Measurements from ENCODE around the gene TTC27. TPM values are rescaled to one million over a fixed set of nuclear protein-coding genes. Genes with fewer than 3 reads are reported as not detected.
"Not testable (repeated sequence)": the region's sequence is repeated elsewhere in the genome, so short reads cannot be mapped to it uniquely, and the experiment has no call there.

TTC27 gene
- total RNA-seq, 1 donor from 2014 or later, result 118 TPM

DNA sequence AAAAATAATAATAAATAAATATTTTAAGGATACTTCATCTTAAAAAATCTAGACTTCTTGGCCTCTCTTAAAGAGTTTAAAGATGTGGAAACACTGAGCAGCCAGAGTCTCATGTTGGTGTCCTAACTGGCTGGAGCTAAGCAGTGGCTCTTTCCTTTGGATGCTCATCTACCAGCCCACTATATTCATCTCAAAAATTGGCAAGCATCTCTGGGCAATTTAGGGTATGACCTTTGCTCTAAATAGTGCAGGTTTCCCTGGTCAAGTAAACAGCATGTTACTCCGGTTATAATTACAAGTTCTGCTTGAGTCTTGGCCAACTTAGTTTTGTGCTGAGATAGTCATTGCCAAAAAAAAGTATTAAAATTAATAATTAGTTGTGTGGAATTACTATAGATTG lies 117.8 kb downstream of the TTC27 start:
- intact Hi-C loops (cut with DNase I), result no loop called here

DNA sequence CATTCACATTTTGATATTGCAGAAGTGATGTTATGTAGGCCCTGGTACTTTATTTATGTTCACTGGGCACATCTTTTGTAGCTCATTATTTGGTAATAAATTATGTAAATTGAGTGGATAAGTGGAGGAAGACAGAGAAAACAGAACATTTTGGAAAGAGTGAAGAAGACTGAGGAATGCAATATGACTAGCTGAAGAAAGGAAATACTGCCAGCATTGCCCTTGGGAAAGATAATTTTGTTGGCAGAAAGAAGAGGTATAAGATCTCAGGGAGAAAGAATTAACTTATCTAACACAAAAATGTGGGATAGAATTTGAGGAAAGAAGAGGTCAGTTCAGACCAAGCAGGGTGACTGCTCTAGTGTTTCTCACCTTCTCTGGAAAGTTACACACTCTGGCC lies 118.8 kb downstream of the TTC27 start:
- H3K36me3 ChIP-seq, result peaks cover 0 to under 1% of the 10 kb centered on the region in 2 donors
- H3K27me3 ChIP-seq, result no peaks in the 10 kb centered on the region
- TF ChIP-seq, protein P1, sequence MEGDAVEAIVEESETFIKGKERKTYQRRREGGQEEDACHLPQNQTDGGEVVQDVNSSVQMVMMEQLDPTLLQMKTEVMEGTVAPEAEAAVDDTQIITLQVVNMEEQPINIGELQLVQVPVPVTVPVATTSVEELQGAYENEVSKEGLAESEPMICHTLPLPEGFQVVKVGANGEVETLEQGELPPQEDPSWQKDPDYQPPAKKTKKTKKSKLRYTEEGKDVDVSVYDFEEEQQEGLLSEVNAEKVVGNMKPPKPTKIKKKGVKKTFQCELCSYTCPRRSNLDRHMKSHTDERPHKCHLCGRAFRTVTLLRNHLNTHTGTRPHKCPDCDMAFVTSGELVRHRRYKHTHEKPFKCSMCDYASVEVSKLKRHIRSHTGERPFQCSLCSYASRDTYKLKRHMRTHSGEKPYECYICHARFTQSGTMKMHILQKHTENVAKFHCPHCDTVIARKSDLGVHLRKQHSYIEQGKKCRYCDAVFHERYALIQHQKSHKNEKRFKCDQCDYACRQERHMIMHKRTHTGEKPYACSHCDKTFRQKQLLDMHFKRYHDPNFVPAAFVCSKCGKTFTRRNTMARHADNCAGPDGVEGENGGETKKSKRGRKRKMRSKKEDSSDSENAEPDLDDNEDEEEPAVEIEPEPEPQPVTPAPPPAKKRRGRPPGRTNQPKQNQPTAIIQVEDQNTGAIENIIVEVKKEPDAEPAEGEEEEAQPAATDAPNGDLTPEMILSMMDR (IDR thresholded peaks at IDR 0.05), result no peak
- peaks cover 0 to 5% of the 10 kb centered on the region in 2 donors for H3K4me1 ChIP-seq
- intact Hi-C loops (cut with DNase I), result no loop called here
- no peak overlapping the region for H3K27ac ChIP-seq
- no peaks in the 10 kb centered on the region for H3K9me3 ChIP-seq
- H3K4me3 ChIP-seq, result no peak overlapping the region
- no peak for DNase-seq (ENCODE audit: low spot score in 2 of 2)

More for the DNA sequence above, 117.8 kb downstream of the TTC27 start:
- Histone ChIP-seq H3K36me3 (peaks cover 0 to 2% of the 10 kb centered on the region in 2 donors), H3K27ac (no peak overlapping the region), H3K27me3 (no peaks in the 10 kb centered on the region), H3K9me3 (no peaks in the 10 kb centered on the region), H3K4me3 (no peak overlapping the region), H3K4me1 (peaks cover 0 to 5% of the 10 kb centered on the region in 2 donors)
- no peak for DNase-seq (ENCODE audit: low spot score in 2 of 2)
- TF ChIP-seq, protein P1 (IDR thresholded peaks at IDR 0.05), result no peak

DNA sequence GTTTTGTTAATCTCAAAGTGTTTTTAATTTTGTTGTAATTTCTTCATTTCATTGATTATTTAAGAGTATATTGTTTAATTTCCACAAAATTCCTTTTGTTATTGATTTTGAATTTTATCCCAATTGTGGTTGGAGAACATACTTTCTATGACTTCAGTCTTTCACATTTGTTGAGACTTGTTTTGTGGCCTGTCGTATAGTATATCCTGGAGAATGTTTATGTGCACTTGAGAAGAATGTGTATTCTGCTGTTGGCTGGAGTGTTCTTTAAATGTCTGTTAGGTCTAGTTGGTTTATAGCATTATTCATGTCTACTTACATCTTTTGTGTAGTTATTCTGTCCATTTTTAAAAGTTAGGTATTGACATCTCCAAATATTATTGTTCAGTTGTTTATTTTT lies 120.3 kb downstream of the TTC27 start:
- H3K36me3 ChIP-seq, result no peaks in the 10 kb centered on the region
- DNase-seq (ENCODE audit: low spot score in 2 of 2), result no peak
- TF ChIP-seq, protein P1 (IDR thresholded peaks at IDR 0.05), result no peak
- no peaks in the 10 kb centered on the region for H3K9me3 ChIP-seq
- H3K4me3 ChIP-seq, result no peak overlapping the region
- peaks cover 0 to 13% of the 10 kb centered on the region in 2 donors for H3K4me1 ChIP-seq
- intact Hi-C loops (cut with DNase I), result no loop called here
- no peaks in the 10 kb centered on the region for H3K27me3 ChIP-seq
- no peak overlapping the region for H3K27ac ChIP-seq

DNA sequence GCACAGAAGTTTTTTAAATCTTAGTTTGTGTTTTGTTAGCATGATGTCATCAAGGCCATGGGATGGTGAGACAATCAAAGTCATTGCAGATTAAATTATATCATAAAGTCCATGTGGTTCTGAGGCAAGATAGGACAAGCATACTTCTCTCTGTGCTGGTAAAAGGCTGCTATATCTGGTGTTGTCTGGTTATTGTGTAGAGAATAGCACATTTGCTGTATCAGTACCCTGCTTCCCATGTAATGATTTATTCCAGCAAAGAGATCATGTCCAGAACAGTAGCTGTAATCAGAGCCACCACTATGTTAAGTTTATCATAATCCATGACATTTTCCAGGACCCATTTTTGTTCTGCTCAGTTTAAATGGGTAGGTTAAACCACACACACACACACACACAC lies 123.0 kb downstream of the TTC27 start:
- Histone ChIP-seq H3K4me3 (no peak overlapping the region), H3K4me1 (peaks cover 0 to 11% of the 10 kb centered on the region in 2 donors), H3K36me3 (no peaks in the 10 kb centered on the region), H3K27ac (no peak overlapping the region), H3K27me3 (no peaks in the 10 kb centered on the region), H3K9me3 (no peaks in the 10 kb centered on the region)
- intact Hi-C loops (cut with DNase I), result no loop called here
- no peak for DNase-seq (ENCODE audit: low spot score in 2 of 2)
- TF ChIP-seq, protein P1 (IDR thresholded peaks at IDR 0.05), result no peak

DNA sequence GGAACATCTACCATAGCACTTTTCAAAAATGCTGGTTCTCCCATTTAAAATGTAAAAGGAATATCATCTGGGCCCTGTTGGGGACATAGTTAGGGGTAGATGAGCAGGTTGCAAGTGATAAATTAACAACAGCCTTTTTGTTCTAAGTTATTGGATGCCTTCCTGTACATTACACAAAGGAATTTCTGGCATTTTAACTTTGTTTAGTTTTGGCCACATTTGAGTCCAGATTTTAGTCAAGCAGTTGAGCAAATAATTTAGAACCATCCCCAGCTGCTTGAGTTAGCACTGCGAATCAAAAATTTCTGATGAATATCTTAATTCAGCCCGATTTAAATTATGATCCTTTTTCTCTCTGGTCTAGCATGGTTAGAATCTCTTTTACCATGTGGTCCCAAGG lies 124.4 kb downstream of the TTC27 start:
- H3K9me3 ChIP-seq, result no peaks in the 10 kb centered on the region
- intact Hi-C loops (cut with DNase I), result no loop called here
- DNase-seq (ENCODE audit: low spot score in 2 of 2), result no peak
- TF ChIP-seq, protein P1 (IDR thresholded peaks at IDR 0.05), result no peak
- no peak overlapping the region for H3K4me3 ChIP-seq
- H3K36me3 ChIP-seq, result no peaks in the 10 kb centered on the region
- no peak overlapping the region for H3K27ac ChIP-seq
- H3K27me3 ChIP-seq, result no peaks in the 10 kb centered on the region
- peaks cover 0 to 8% of the 10 kb centered on the region in 2 donors for H3K4me1 ChIP-seq

DNA sequence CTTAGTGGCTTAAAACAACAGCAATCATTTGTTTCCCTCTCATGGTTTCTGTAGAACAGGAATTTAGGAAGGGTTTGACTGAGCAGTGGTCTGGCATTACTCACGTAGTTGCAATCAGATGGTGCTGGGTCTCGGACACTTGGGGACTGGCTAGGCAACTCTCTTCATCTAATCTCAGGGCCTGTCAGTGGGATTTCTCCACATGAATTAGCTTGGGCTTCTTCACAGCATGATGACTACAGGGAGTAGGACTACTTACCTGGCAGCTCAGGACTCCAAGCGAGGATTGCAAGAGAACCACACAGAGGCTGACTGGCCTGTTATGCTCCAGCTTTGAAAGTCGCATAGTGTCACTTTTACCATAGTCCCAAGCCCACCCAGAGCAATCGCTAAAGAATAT lies 125.1 kb downstream of the TTC27 start:
- peaks cover 0 to 8% of the 10 kb centered on the region in 2 donors for H3K4me1 ChIP-seq
- no peaks in the 10 kb centered on the region for H3K9me3 ChIP-seq
- H3K27me3 ChIP-seq, result no peaks in the 10 kb centered on the region
- no peak overlapping the region for H3K27ac ChIP-seq
- DNase-seq (ENCODE audit: low spot score in 2 of 2), result no peak
- intact Hi-C loops (cut with DNase I), result no loop called here
- TF ChIP-seq, protein P1 (IDR thresholded peaks at IDR 0.05), result no peak
- no peaks in the 10 kb centered on the region for H3K36me3 ChIP-seq
- H3K4me3 ChIP-seq, result no peak overlapping the region

DNA sequence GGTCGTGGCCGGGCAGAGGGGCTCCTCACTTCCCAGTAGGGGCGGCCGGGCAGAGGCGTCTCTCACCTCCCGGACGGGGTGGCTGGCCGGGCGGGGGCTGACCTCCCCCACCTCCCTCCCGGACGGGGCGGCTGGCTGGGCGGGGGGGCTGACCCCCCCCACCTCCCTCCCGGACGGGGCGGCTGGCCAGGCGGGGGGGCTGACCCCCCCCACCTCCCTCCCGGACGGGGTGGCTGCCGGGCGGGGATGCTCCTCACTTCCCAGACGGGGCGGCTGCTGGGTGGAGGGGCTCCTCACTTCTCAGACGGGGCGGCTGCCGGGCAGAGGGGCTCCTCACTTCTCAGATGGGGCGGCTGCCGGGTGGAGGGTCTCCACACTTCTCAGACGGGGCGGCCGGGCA lies 126.8 kb downstream of the TTC27 start:
- H3K4me3 ChIP-seq; H3K4me1 ChIP-seq; H3K36me3 ChIP-seq; H3K27me3 ChIP-seq; H3K27ac ChIP-seq; DNase-seq (ENCODE audit: low spot score in 2 of 2); intact Hi-C loops (cut with DNase I); H3K9me3 ChIP-seq: not testable (repeated sequence)

Measured in ascending aorta (tissue), 2 donors.